ENCODE results near the gene DYNLL1.

DNA sequence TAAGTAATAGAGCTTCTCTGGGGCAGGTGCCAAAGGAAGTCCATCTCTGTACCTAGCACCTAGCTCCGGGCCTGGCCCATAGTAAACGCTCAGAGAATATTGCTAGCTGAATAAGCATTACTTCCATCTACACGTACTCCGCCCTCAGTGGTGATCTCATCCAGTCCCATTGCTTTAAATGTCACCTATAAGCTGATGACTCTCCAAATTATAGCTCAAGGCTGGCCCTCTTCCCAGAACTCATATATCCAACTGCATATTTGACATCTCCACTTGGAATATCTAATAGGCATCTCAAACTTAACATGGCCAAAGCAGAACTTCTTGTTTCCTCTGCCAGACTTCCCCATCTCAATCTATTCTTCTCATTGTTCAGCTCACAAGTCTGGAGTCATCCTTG lies 6.9 kb upstream of the DYNLL1 start:
- TF ChIP-seq POLR2AphosphoS5 (IDR thresholded peaks at IDR 0.05; ENCODE audit: borderline replicate concordance, low read depth, low read length) (no peak), EZH2 (IDR thresholded peaks at IDR 0.05) (no peak), FOXP2 (optimal IDR thresholded peaks at IDR 0.05; ENCODE audit: control extremely low read depth, extremely low read length, insufficient read depth) (no peak)

Data from SK-N-MC (cell line).